Nephron progenitor cell (in vitro differentiated cells): ENCODE data around the gene PRELP.
A peak's percentile ranks its signal among the peaks of the same experiment; 100 is the strongest.
"Not testable (repeated sequence)": the region's sequence is repeated elsewhere in the genome, so short reads cannot be mapped to it uniquely, and the experiment has no call there.

Experiments
- DNase-seq: peaks from one replicate; pipeline ENCODE4 v3.0.0; 2021
- H3K27ac Mint-ChIP-seq: 2 replicates; pipeline ENCODE4 v1.8.0; 2021; ENCODE audit warnings: mild to moderate bottlenecking, moderate library complexity, mixed read lengths
- H3K27me3 Mint-ChIP-seq: 2 replicates; pipeline ENCODE4 v1.8.0; 2021; ENCODE audit warnings: mild to moderate bottlenecking, low read depth, mixed read lengths; ENCODE audit not compliant: poor library complexity
- H3K36me3 Mint-ChIP-seq: 2 replicates; pipeline ENCODE4 v1.8.0; 2021; ENCODE audit warnings: low read depth, mixed read lengths
- H3K4me1 Mint-ChIP-seq: 2 replicates; pipeline ENCODE4 v1.8.0; 2021; ENCODE audit warnings: mixed read lengths
- H3K4me3 Mint-ChIP-seq: 2 replicates; pipeline ENCODE4 v1.8.0; 2021; ENCODE audit warnings: mild to moderate bottlenecking, moderate library complexity, mixed read lengths
- H3K9me3 Mint-ChIP-seq: 2 replicates; pipeline ENCODE4 v1.8.0; 2021; ENCODE audit warnings: mild to moderate bottlenecking, moderate library complexity, mixed read lengths
- TF ChIP-seq, protein P1 (sequence below): fragments of 200-600 bp; sonication (generic); IDR thresholded peaks from 2 replicates; pipeline ENCODE4 v1.5.0; 2021; ENCODE audit warnings: antibody characterized with exemption

PRELP gene

DNA sequence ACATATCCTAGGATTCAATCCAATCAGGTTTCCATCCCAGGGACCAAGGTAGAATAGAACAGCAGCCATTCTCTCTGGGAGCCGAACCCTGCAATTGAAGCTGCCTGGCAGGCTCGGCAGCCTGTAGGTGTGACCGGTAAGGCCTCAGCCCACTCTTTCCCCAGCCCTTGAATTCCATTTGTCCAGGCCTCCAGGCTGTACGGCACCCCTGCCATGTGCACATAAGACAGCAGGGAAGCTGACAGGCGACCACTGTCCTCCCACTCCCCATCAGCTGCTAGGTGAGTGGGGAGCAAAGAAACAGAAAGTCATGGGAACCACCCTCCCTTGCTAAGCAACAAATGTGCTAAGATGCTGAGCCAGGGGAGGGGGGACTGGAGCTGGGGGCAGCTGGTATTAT lies 41.3 kb downstream of the PRELP start:
- Mint-ChIP-seq H3K9me3 (no peaks in the 10 kb centered on the region), H3K36me3 (no peaks in the 10 kb centered on the region), H3K4me1 (peaks cover 78% of the 10 kb centered on the region), H3K4me3 (no peak overlapping the region), H3K27me3 (peaks cover 84% of the 10 kb centered on the region), H3K27ac (no peak overlapping the region)
- TF ChIP-seq, protein P1, sequence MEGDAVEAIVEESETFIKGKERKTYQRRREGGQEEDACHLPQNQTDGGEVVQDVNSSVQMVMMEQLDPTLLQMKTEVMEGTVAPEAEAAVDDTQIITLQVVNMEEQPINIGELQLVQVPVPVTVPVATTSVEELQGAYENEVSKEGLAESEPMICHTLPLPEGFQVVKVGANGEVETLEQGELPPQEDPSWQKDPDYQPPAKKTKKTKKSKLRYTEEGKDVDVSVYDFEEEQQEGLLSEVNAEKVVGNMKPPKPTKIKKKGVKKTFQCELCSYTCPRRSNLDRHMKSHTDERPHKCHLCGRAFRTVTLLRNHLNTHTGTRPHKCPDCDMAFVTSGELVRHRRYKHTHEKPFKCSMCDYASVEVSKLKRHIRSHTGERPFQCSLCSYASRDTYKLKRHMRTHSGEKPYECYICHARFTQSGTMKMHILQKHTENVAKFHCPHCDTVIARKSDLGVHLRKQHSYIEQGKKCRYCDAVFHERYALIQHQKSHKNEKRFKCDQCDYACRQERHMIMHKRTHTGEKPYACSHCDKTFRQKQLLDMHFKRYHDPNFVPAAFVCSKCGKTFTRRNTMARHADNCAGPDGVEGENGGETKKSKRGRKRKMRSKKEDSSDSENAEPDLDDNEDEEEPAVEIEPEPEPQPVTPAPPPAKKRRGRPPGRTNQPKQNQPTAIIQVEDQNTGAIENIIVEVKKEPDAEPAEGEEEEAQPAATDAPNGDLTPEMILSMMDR, result no peak
- DNase-seq, result no peak

DNA sequence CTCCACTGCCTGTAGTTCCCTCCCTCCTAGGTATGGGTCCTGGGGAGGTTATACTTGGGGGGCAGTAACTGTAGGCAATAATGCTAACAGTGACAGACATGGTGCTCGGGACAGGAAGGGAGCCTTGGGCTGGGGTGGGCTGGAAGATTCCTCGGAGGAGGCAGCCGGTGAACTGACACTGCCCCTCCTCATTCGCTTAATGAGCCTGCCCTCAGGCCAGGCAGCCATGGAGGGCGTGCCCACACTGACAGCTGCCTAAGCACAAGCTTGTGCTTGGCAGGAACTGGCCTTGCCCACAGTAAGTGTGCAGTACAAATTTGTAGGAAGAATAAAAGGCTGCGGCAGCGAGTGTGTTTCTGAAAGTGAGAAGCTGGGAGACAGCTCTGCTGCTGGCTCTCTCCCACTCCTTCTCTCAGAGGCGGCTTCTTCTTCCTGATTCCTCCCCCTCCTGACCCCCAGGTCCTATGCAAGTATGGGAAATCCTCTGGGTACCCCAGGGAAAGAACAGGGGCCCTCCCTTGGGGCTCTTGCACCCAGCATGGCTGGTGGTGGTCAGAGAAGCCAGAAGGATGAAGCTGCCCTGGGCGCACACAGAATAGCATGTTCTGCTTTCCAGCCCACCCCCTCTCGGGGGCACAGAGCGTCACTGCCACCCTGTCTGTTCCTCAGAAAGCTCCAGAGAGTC lies 42.0 kb downstream of the PRELP start:
- DNase-seq, result no peak
- no peaks in the 10 kb centered on the region for H3K9me3 Mint-ChIP-seq
- peaks cover 72% of the 10 kb centered on the region for H3K4me1 Mint-ChIP-seq
- peak overlapping the region; percentile 61 for H3K4me3 Mint-ChIP-seq
- H3K27ac Mint-ChIP-seq, result no peak overlapping the region
- peaks cover 90% of the 10 kb centered on the region for H3K27me3 Mint-ChIP-seq
- TF ChIP-seq, protein P1, result no peak
- no peaks in the 10 kb centered on the region for H3K36me3 Mint-ChIP-seq

DNA sequence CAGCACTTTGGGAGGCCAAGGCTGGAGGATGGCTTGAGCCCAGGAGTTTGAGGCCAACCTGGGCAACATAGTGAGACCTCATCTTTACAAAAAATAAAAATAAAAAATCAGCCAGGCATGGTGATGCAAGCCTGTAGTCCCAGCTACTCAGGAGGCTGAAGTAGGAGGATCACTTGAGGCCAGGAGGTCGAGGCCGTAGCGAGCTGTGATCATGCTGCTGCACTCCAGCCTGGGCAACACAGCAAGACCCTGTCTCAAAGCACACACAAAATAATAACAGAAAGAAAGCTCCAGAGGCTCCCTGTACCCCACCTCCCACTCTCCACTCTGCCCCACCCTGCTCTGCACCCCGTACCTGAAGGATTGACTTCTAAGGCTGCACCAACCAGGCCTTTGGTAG lies 42.5 kb downstream of the PRELP start:
- H3K9me3 Mint-ChIP-seq, DNase-seq, H3K27ac Mint-ChIP-seq, H3K36me3 Mint-ChIP-seq, H3K4me3 Mint-ChIP-seq: not testable (repeated sequence)
- H3K27me3 Mint-ChIP-seq, result peaks cover 85% of the 10 kb centered on the region
- H3K4me1 Mint-ChIP-seq, result peaks cover 71% of the 10 kb centered on the region

DNA sequence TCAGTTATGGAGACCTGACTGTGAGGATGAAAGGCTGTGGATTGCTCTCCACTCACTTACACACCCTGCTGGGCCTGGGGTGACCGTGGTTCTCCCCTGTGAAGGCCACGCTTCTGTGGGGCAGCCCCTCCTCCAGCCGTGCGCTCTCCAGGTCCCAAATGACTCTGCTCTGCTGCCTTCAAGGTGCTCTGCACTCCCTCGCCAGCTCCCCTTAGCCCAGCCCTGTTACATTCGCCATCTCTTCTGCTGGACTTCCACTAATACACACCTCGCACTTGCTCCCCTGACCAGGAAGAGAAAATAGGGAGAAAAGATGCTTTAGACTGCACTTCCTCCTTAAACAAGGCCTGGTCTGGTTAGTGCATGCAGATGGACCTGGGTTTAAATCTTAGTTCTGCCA lies 42.9 kb downstream of the PRELP start:
- Mint-ChIP-seq H3K9me3 (no peaks in the 10 kb centered on the region), H3K4me3 (no peak overlapping the region), H3K4me1 (peaks cover 71% of the 10 kb centered on the region), H3K27me3 (peaks cover 85% of the 10 kb centered on the region), H3K27ac (peak overlapping the region; percentile 47), H3K36me3 (no peaks in the 10 kb centered on the region)
- DNase-seq, result no peak
- TF ChIP-seq, protein P1, result no peak

DNA sequence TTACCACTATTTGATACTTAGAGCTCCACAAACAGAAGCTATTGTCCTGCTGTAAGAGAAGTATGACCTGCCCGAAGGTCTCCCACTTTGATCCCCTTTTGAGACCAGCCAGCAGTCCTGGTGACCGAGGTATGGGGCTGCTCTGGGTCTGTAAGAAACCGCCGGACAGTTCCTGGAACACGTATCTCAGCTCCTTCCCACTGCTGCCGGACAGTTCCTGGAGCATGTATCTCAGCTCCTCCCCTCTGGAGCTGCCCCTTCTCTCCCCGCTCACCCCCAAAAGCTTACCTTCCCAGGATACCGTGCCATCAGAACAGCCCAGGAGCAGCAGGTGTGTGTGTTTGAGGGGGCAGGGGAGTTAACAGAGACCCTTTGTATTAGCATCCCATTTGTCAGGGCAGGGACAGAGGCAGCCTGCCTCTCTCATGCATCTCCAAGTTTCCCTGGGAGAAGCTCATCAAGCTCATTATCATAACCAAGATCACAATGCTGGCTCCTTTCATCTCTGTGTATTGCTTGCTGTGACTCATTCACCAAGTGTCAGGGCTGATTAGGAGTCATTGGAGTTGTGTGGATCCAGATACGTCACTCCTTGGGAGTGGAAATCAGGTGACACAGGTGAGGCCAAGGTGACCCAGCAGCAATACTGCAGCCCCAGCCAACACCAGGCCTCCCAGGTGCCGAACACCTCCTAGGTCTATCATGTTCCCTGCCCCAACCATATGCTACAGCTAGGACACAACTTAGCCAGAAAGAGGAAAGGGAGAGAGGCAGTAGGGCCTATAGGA lies 43.6 kb downstream of the PRELP start:
- TF ChIP-seq, protein P1, result no peak
- no peak overlapping the region for H3K27ac Mint-ChIP-seq
- H3K4me1 Mint-ChIP-seq, result peaks cover 71% of the 10 kb centered on the region
- no peak for DNase-seq
- peaks cover 81% of the 10 kb centered on the region for H3K27me3 Mint-ChIP-seq
- no peaks in the 10 kb centered on the region for H3K36me3 Mint-ChIP-seq
- H3K4me3 Mint-ChIP-seq, result no peak overlapping the region
- no peaks in the 10 kb centered on the region for H3K9me3 Mint-ChIP-seq

DNA sequence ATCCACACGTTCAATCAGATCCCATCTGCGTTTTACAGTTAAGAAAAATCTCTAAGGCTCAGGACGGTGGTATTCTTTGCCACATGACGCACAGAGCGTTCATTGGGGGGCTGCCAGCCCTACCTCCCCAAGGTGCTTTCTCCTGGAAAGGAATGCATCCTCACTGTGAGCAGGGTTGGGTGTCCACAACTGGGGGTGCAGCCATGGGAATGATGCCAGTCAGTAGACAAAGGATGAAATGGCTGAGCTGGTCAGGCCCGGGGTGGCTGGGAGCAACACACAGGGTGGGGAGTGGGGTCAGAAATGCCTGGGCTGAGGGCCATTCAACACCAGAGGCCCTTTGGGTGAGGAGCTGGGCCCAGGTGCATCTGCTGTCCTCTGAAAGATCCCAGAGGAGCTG lies 44.3 kb downstream of the PRELP start:
- Mint-ChIP-seq H3K36me3 (no peaks in the 10 kb centered on the region), H3K4me3 (no peak overlapping the region), H3K27ac (no peak overlapping the region), H3K27me3 (peaks cover 76% of the 10 kb centered on the region), H3K9me3 (no peaks in the 10 kb centered on the region), H3K4me1 (peaks cover 70% of the 10 kb centered on the region)
- no peak for DNase-seq
- TF ChIP-seq, protein P1, result no peak
